PFSK-1 (cell line): ENCODE results near the gene SLC30A1.

Experiments
- FOXP2 ChIP-seq: optimal IDR thresholded peaks from 2 replicates; pipeline ENCODE3; 2011; ENCODE audit warnings: borderline replicate concordance, control low read depth, inconsistent platforms; ENCODE audit not compliant: insufficient read depth; ENCODE audit errors: extremely low read length, extremely low read depth
- POLR2AphosphoS5 ChIP-seq: IDR thresholded peaks from 2 replicates; pipeline ENCODE4 v1.6.1; 2012; ENCODE audit warnings: low read depth, mild to moderate bottlenecking, control low read depth, low read length, moderate library complexity
- TAF1 ChIP-seq: IDR thresholded peaks from 2 replicates; pipeline ENCODE4 v1.6.1; 2012; ENCODE audit warnings: low read length, control low read depth, borderline replicate concordance; ENCODE audit not compliant: insufficient read depth

DNA sequence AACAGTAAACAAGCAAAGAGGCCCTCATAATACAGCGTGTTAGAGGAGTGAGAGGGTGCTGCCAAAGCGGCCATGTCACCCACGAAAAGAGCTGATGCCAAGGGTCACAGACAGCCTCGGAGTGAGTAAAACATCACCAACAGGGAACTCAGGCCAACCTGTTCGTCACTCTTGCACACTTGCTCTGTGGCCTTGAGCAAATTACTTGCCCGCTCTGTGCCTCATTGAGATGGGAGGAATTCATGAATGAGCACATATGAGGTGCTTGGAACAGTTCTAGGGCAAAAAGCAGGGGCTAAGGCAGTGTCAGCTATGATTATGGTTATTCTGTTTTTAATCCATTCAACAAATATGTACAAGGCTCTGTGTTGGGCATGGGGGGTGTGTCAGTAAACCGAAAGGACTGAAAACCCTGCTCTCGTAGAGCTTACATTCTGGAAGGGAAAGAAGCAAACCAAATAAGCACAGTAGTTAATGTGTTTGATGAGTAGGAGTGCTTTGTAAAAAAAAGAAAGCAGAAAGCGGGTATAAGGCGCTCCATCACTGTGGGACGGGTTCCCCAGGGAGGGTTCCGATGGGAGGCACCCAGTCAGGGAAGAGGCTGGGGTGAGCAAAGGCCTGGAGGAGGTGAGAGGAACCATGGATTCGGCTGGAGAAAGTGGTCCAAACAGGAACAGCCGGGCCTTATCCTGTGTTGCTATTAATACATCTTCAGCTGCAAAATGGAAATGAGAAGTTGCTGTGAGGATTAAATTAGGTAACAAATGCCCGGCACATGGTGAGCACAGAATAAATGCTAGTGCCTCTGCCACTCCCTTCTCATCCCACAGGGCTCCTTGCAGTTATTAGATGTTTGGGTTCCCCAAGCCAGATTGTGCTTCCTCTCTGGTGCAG is 47.5 kb downstream of the SLC30A1 start:
- no peak for TF ChIP-seq TAF1
- no peak for TF ChIP-seq POLR2AphosphoS5
- no peak for TF ChIP-seq FOXP2
